ENCODE measurements around the gene NIBAN1.
"Not testable (repeated sequence)": the region's sequence is repeated elsewhere in the genome, so short reads cannot be mapped to it uniquely, and the experiment has no call there.

The NIBAN1 gene

DNA sequence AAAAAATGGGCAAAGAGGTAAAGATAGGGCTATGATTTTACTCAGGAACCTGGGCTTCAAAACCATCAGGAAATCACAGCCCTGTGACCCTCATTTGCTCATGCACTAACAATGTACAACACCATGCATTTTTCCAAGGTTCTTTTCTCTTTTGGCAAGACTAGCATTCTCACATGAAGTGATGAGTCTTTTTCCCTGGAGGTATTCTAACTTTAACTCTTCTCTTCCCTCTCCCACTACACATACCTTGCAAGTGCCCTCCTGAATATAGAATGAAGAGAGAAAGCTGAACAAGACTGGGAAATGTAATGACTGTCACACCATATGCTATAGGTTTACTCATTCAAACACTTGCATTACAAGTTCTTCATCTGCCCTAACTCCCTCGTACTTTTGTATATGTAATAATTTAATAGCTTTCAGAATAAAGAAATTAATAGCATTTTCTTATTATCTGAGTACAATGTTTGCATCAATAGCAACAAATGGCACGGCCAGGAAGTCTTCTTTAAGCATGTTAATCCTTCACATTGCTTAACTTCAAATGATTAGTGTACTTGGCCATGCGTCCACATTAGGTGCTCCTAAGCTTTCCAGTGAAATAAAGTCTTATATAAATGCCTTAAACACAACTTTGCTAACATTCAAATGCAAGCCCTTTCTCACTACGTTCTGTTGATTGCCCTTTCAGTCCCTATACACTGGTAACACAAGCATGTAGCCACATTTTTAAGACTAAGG lies 1.8 kb downstream of the NIBAN1 start:
- DNase-seq (ENCODE audit: low read depth), result no peak

DNA sequence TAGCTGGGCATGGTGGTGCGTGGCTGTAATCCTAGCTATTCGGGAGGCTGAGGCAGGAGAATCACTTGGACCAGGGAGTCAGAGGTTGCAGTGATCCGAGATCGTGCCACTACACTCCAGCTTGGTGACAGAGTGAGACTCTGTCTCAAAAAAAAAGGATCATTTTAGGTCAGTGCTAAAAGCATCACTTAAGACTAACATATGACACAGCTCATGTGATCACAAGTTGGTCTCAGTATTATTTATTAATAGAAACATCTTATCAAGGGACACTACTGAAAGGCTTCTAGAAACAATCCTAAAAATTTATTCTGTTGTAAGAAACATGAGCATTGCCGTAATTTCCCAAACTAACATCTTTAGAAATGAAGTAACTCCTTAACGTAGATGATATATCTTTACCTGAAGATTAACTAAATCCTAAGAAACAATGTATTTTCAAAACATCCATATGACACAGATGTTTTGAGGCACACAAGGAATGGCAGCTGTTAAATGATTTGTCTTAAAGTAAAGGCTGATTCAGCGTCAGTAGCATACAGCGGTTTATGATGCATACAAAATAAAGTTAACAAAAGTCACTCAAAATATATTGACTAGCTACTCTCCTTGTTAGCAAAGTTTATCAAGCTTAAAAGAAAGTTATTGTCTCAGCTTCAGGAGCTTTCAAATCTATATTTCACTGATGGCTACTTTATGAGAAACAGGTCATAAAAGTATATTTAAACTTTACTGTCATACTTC lies 2.6 kb downstream of the NIBAN1 start:
- DNase-seq (ENCODE audit: low read depth), result no peak

DNA sequence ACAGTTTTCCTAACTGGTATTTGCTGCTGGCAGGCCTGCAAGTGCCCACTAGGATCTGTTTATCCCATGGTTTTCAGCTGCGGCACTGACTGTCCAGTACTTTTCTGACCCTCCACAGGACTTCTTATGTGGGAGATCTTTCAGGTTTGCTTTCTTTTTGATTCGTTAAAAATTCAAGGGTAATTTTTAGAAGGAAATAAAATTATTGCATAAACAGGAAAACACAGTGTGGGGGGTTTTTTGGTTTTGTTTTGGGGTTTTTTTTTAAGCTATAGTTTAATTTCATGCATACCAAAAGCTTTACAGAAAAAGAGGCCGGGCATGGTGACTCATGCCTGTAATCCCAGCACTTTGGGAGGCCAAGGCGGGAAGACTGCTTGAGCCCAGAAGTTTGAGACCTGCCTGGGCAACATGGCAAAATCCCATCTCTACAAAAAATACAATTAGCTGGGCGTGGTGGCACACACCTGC lies 3.6 kb downstream of the NIBAN1 start:
- no peak for DNase-seq (ENCODE audit: low read depth)

DNA sequence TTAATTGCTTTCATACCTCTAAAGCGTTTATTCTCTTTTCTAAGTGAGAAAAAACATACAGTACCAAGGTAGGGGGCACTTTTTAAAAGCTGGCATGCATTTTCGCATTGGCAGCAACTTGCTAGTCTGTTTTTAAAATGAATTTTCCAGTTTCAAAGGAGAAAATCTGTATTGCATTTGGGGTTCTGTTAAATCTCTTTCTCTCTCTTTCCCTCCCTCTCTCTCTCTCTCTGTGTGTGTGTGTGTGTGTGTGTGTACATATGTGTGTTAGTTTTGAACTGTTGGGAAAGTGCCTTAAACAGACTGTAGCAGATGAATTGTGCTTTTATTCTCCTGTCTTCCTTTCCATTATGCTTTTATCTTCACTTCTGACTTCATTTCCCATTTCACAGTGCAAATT lies 7.3 kb downstream of the NIBAN1 start:
- DNase-seq (ENCODE audit: low read depth), result no peak

DNA sequence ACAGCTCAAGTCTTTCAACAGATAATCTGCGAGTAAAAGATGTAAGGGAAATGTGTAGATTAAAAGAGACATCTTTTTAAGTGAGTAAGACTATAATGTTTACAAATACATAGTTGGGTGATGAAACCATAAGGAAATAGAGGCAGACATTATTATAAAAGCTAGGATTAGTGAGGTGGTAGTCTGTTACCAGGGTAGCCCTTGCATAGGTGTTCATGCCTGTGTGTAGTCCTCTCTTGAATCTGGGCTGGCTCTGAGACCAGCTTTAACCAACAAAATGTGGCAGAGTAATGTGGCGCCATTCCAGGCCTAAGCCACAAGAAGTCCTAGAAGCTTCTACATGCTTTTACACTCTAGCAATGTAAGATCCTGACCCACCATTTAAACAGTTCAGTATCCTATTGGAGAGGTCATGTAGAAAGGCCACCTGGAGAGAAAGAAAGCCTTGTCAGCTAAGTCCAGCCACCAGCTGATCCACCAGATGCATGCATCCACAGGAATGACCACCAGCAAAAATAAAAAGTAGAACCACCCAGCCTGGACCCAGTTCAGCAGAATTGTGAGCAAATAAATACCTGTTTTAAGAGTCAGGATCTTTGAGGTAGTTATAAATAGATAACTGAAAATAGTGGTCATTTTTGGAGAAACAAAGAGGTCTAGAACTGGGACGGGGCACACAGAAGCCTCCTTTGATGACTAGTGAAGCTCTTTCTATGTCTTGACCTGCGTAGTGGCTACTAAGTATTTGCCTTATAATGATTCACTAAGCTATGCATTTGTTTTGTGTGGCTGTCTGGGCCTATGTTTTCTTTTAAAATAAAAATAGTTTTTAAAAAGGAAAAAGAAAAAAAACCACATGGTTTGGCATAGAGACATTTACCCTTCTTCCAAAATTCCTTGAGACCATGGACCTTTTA lies 8.1 kb downstream of the NIBAN1 start:
- DNase-seq (ENCODE audit: low read depth), result no peak

DNA sequence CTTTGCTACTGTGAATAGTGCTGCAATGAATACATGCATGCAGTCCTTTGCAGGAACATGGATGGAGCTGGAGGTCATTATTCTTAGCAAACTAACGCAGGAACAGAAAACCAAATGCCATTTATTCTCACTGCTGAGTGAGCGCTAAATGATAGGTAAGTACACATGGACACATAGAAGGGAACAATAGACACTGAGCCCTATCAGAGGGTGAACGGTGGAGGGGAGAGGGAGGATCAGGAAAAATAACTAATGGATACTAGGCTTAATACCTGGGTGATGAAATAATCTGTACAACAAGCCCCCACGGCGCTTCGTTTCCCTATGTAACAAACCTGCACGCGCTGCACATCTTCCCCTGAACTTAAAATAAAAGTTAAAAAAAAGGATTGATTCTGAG lies 8.9 kb downstream of the NIBAN1 start:
- no peak for DNase-seq (ENCODE audit: low read depth)

DNA sequence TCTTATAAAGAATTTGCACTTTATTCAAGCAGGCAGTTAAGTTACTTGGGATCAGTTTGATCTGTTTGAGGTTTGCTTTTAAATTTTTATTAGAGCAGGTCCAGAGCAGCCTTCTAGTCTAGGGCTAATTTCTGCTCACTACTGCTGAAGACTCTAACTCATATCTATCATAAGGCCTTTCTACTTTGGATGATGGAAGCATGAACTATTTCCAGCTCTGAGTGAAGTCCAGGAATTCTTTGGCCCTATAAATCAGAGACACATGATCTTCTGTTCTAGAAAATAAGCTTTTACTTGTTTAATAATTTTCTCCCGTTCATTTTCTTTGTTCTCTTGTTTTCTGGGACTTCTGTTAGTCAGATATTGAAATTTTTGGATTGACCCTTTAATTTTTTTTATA lies 14.7 kb downstream of the NIBAN1 start:
- DNase-seq (ENCODE audit: low read depth), result no peak

DNA sequence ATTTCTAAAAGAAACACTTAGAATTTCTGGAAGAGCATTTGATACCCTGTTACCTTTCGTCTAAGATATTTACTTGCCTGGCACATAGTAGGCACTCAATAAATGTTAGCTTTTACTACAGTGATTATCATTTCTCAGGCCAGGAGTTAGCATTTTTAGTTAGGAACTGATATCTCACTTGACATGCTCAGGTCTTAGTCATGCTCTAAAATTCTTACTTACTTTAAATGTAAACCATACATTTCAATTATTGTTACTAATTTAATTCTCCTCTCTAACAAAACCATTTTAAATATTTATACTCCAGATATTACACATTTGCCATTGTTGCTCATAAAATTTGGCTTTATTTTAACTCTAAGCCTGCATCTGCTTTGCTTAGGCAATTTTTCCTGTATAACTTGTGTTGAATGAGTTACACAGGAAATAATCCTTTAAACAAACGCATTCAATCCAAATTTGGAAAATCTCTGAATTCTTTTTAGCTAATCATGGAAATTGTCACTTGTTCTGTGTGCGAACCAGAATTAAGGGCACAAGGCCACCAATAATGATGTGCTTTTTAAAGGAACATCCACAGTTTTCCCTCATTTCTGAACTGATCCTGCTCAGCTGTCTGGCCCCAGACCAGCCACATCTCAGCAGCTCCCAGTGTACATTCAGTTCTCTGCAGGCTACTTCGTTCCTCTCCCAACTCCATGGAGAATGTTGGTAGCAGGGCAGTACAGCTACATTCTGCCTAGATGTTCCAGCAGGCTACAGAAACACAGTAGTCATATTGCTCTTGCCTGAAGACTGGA lies 15.6 kb downstream of the NIBAN1 start:
- no peak for DNase-seq (ENCODE audit: low read depth)

DNA sequence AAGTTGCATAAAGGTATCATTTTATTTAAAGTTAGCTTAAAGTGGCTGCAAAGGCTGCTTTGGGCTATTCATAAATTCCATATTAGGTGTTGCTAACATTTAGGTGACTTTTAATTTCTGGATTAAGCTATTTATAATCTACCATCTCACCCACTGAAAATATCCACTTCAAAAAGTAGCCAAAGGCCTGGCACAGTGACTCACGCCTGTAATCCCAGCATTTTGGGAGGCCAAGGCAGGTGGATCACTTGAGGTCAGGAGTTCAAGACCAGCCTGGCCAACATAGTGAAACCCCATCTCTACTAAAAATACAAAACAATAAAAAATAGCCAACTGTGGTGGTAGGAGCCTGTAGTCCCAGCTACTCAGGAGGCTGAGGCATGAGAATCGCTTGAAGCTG lies 16.4 kb downstream of the NIBAN1 start:
- DNase-seq (ENCODE audit: low read depth), result not testable (repeated sequence)

DNA sequence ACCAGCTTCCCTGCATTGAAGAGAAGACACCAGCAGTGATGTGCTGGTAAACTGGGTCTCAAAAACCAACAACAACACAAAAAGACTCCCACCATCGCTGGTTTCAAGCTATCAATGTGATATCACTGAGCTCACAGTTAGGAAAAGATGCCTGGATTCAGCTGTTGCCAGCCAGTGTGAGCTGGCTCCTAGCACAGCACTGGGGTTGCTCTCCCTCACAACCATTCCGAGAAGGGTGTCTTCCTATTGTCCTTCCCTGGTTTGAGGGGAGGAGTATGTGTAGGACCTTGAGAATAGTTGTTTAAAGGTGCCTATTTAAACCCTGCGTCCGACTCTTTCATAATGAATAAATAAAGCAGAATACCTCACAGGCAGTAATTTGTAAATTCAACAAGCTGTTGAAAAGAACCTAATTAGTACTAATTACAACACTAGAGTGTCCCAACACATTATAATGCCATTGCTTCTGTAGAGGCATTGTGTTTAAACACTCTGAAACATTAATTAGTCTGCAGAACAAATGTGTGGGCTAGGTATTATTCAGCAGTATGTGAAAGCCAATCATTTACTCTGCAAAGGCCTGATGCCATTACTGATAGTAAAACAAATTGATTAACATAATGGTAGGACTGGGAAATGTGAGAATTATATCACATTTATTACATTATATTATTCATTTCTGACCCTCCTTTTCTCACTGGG lies 17.2 kb downstream of the NIBAN1 start:
- DNase-seq (ENCODE audit: low read depth), result no peak

DNA sequence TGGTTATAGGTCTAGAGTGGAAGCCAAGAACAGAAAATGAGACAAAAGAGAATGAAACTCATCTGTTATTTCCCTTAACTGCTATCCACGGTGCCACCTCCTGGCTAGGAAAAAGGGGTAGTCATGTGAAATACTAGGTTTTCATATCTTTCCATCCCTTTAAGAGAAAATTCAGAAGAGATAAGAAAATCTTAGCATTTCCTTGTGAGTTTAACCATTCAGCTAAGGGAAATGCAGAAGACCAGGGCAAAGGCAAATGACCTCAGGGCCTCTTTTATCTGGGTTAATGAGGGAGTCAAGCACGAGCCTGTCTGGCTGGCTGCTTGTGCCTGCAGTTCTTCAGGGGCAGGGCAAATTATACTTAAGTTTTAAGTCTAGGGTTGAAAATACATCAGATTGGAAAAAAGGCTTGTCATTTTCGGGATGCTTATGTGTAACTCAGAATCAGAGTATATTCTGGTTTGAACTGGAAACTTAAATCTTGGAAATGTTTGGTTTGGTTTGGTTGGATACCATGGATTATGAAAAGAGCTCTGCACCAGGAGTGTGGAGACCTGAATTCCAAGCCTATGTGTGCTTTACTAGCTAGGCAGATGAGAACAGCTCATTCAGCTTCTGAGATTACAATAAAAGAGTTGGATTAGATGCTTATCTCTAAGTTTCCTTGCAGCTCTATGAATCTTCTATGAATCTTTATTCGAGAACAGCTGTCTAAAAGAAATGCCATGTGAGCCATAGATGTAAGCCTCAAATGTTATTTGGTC lies 19.9 kb downstream of the NIBAN1 start:
- no peak for DNase-seq (ENCODE audit: low read depth)

DNA sequence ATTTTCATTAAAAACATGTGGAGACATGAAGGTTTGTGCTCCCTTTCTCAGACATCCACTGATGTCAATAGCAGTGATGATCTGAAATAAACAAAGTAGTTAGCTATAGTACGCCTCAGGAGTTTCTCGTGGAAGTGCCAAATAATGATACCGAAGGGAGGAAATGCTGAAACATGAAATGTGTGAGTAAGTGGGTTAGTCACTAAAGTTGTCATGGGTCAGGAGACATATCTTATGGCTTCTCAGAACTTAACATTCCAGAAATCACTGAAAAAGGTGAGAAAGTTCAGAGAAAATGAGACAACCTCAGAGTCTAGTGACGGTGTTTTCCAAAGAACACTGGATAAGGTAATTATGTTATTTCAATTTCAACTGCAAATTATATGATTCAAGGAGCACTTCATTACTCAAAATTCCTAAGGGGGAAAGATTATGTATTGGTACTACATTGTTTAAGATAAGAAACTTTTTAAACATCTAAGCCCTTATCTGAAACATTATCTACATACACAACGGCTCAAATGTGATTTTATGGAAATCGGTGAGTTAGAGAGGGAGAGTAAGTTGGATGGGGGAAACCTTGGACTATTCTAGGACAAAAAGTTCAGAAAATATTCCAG lies 20.6 kb downstream of the NIBAN1 start:
- DNase-seq (ENCODE audit: low read depth), result no peak

DNA sequence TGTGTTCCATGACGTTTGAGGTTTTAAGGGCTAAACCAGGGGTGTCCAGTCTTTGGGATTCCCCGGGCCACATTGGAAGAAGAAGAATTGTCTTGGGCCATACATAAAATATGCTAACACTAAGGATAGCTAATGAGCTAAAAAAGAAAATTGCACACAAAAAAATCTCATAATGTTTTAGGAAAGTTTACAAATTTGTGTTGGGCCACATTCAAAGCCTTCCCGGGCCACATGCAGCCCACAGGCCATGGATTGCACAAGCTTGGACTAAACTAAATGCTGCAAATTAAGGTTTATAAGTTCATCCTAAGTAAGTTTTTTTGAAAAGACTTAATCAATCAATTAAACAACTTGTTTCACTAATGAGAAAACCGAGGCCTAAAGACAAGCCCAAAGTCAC lies 21.9 kb downstream of the NIBAN1 start:
- DNase-seq (ENCODE audit: low read depth), result no peak

DNA sequence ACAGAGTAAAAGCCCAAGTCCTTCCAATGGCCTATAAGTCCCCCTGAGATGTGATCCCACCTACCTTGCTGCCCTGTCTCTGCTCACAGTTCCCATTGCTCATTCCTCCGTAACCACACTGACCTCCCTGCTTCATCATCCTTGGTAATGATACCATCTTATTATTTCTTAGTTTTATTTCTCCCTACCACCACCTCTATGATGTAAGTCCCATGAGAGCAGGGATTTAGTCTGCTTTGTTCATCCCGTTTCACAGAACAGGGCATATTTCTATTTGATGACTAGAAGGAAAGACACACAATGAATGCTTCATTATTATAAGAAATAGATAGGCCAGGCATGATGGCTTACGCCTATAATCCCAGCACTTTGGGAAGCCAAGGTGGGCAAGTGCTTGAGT lies 22.5 kb downstream of the NIBAN1 start:
- DNase-seq (ENCODE audit: low read depth), result no peak

DNA sequence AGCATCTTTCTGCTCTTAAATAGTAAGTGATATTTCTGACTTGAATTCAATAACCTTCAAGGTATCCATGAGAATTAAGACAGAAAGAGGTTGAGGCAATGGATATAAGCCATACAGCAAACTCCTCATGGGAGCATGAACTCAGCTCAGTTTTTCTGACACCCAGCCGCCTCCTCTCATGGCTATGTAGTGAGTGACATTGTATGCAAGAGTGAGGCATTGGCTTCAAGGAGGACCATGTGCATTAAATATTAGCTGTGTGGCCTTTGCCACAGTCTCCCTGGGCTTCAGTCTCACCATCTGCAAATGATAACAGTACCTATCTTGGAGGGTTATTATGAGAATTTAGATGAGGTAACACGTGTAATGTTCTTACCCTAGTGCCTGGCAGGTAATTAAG lies 23.4 kb downstream of the NIBAN1 start:
- DNase-seq (ENCODE audit: low read depth), result no peak

DNA sequence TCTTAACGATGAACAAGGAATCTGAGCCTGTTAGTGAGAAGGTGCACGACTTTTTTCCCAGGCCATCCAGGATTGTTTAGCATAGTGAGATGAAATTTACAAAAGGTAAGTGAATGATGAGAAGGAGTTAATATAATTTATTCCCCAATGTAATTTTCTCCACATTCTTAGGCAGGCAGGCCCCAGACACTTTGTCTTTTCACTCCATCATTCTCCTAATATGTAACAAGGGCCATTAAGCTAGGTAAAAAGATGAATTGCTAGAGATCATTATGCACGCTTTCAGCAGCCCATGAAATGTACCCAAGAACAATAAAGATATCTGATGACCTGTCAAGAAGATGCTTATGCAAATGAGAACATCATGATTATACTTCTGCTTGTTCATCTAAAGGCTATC lies 24.1 kb downstream of the NIBAN1 start:
- no peak for DNase-seq (ENCODE audit: low read depth)

DNA sequence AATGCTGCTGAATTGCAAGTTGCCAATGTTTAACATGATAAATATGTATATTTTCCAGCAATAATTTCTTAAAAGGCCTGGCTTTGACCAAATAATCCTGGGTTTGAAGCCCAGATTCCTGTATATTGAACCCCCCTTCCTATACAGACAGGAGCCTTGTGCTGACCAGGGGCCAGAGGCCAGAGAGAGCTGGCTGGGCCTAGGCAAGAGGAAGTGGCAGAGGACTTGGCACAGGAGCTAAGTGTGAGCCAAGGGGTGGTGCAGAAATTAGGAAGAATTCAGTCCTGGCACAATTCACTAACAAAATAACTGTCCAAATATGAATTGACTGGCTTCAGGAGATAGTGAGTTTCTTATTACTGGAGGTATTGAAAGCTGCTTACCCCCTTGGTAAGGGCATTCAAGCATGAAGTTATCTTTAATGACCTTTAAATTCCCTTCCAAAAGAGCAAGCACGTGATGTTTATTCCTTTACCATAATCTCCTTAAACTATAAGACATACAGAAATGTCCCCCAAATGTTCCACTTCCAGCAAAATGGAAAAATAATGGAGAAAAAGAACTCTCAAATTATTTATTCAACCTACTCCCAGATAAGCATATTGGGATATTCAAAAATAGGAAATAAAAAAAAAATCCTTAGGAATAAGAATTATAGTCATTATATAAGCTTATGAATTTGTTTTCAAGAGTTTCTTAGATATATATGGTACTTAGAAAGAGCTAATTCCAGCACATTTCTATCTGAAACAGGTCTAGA lies 26.6 kb downstream of the NIBAN1 start:
- DNase-seq (ENCODE audit: low read depth), result no peak

DNA sequence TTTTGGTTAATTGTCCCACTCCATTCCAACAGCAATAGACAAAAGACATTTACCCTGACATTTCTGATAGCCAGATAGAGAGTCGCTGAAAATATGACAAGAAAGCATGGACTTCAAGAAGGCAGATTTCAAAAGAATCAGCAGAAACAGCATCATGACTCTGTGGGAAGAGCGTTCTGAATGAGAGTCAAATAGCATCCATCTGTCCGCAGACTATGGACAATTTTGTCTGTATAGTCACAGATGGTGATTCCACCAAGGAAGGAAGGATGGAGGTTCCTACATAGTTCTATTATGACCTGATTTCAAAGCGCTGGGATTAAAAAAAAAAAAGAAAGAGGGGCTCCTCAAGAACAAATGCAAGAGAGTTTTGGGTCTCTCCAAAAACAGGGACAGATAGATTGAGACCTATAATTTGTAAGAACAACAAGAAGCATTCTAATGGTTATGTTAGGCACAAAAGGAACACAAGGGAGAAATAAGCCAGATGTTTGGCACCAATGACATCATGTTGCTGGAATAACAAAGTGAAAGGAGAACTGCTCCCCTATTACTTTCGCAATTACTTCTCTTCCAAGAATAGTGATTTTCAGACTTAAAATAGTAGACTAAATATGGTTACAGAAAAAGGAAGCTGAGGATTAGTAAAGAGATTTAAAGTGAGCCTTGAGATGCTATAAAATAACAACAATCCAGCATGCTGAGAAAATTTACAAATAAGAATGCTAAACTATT lies 28.5 kb downstream of the NIBAN1 start:
- no peak for DNase-seq (ENCODE audit: low read depth)
